CD4-positive, alpha-beta T cell (primary cell): Measurements from ENCODE around the gene HS3ST5. TPM values are rescaled to one million over a fixed set of nuclear protein-coding genes. Genes with fewer than 3 reads are reported as not detected.
"Not testable (repeated sequence)": the region's sequence is repeated elsewhere in the genome, so short reads cannot be mapped to it uniquely, and the experiment has no call there.

Source experiments
- ATAC-seq: fragments of 200-7000 bp; cut with Tn5 transposase; one replicate; pipeline ENCODE4 v1.10.0; 2022; ENCODE audit warnings: mild to moderate bottlenecking; ENCODE audit not compliant: poor library complexity
- CTCF ChIA-PET: fragments of 350-600 bp; sonication (Branson Sonifier 250); formaldehyde crosslinking; loops from one replicate; lab custom pipeline; 2021; ENCODE audit warnings: antibody characterized with exemption, inconsistent platforms; lab: Charles Lee
- POLR2A ChIA-PET: fragments of 350-600 bp; sonication (Branson Sonifier 250); formaldehyde crosslinking; loops from one replicate; lab custom pipeline; 2021; ENCODE audit warnings: antibody characterized with exemption, inconsistent platforms; lab: Charles Lee
- DNase-seq, 14 experiments: peaks; one replicate each; pipeline ENCODE4 v3.0.0-alpha.2; 2013 to 2020; ENCODE audit warnings: mixed read lengths in 2 of 14
- H3K27ac ChIP-seq, 2 donors: one replicate each; pipeline versions ENCODE4 v1.5.1 to v1.7.0; 2013; ENCODE audit warnings: low read length in 2 of 2, low read depth in 1 of 2, mild to moderate bottlenecking in 1 of 2
- H3K27me3 ChIP-seq, 2 experiments: 1 replicate in 1 of 2; 2 replicates in 1 of 2; pipeline versions ENCODE4 v1.6.1 to v1.7.0; 2013; ENCODE audit warnings: low read length in 2 of 2, control low read depth in 1 of 2, mild to moderate bottlenecking in 1 of 2, moderate library complexity in 1 of 2; ENCODE audit not compliant: insufficient read depth in 2 of 2, control insufficient read depth in 1 of 2
- H3K36me3 ChIP-seq: one replicate; pipeline ENCODE4 v1.6.1; 2013; ENCODE audit warnings: low read length, control low read depth; ENCODE audit not compliant: insufficient read depth
- H3K4me1 ChIP-seq: one replicate; pipeline ENCODE4 v1.6.1; 2013; ENCODE audit warnings: low read length, control low read depth; ENCODE audit not compliant: insufficient read depth
- H3K4me3 ChIP-seq: one replicate; pipeline ENCODE4 v1.5.1; 2013; ENCODE audit warnings: mild to moderate bottlenecking, low read length, moderate library complexity
- H3K9me3 ChIP-seq, 2 experiments: 1 replicate in 1 of 2; 2 replicates in 1 of 2; pipeline versions ENCODE4 v1.6.1 to v1.7.0; 2013; ENCODE audit warnings: low read length in 2 of 2, mild to moderate bottlenecking in 2 of 2, control low read depth in 1 of 2, moderate library complexity in 1 of 2; ENCODE audit not compliant: control insufficient read depth in 1 of 2, insufficient read depth in 1 of 2
- H3K27ac Mint-ChIP-seq: one replicate; pipeline ENCODE4 v1.8.0; 2020; ENCODE audit warnings: mixed read lengths
- H3K27me3 Mint-ChIP-seq: one replicate; pipeline ENCODE4 v1.8.0; 2021; ENCODE audit warnings: mixed read lengths
- H3K36me3 Mint-ChIP-seq: one replicate; pipeline ENCODE4 v1.8.0; 2021; ENCODE audit warnings: low read depth, mixed read lengths
- H3K4me1 Mint-ChIP-seq: one replicate; pipeline ENCODE4 v1.8.0; 2021; ENCODE audit warnings: low read depth, mixed read lengths
- H3K4me3 Mint-ChIP-seq: one replicate; pipeline ENCODE4 v1.8.0; 2020; ENCODE audit warnings: mild to moderate bottlenecking, mixed read lengths
- H3K9me3 Mint-ChIP-seq: one replicate; pipeline ENCODE4 v1.8.0; 2020; ENCODE audit warnings: mixed read lengths
- intact Hi-C, 2 experiments: fragments of 100-400 bp; cut with DNase I in 1 of 2; cut with micrococcal nuclease in 1 of 2; formaldehyde crosslinking; loops; one replicate each; pipeline versions ENCODE4 v1.15.1 to v1.9.0; 2023 to 2025; cut with DNase I, micrococcal nuclease
- total RNA-seq, 174 experiments: library from RNA in 2 of 174; stranded (reverse) in 2 of 174; gene quantifications; one replicate each; pipeline ENCODE4 v1.2.3 and lab custom pipeline; 2021 to 2026
- TF ChIP-seq, protein P1 (sequence below): fragments of 200-600 bp; IDR thresholded peaks from one replicate; pipeline ENCODE4 v1.8.0; 2022; ENCODE audit warnings: antibody characterized with exemption, mild to moderate bottlenecking

The HS3ST5 gene
- total RNA-seq, 2 experiments from 2014 or later = not detected

DNA sequence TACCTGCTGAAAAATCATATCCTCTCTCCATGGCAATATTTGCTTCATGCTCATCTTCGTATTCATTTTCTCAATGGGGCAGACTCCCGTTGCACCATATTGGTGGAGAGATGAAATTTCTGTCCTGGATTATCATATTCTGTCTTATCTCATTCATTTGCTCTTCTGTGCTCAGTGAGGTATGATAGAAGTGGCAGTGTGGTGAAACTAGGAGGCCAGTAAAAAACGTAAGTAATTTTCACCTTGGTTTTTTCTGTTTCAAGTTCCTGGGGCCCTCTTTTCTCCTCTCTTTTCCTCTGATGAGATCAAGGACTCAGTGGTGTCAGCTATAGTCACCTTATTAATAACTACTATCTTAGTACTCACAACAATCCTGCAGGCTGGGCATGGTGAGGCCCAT is 189.4 kb downstream of the HS3ST5 start:
- no peak for ATAC-seq
- Mint-ChIP-seq H3K27me3 (no peaks in the 10 kb centered on the region), H3K27ac (no peak overlapping the region), H3K4me1 (no peaks in the 10 kb centered on the region), H3K4me3 (no peak overlapping the region), H3K36me3 (no peaks in the 10 kb centered on the region), H3K9me3 (no peaks in the 10 kb centered on the region)
- H3K27me3 ChIP-seq = no peaks in the 10 kb centered on the region
- no peak overlapping the region for H3K4me3 ChIP-seq
- CTCF ChIA-PET = no interaction called here
- H3K9me3 ChIP-seq = no peaks in the 10 kb centered on the region
- TF ChIP-seq, protein P1, sequence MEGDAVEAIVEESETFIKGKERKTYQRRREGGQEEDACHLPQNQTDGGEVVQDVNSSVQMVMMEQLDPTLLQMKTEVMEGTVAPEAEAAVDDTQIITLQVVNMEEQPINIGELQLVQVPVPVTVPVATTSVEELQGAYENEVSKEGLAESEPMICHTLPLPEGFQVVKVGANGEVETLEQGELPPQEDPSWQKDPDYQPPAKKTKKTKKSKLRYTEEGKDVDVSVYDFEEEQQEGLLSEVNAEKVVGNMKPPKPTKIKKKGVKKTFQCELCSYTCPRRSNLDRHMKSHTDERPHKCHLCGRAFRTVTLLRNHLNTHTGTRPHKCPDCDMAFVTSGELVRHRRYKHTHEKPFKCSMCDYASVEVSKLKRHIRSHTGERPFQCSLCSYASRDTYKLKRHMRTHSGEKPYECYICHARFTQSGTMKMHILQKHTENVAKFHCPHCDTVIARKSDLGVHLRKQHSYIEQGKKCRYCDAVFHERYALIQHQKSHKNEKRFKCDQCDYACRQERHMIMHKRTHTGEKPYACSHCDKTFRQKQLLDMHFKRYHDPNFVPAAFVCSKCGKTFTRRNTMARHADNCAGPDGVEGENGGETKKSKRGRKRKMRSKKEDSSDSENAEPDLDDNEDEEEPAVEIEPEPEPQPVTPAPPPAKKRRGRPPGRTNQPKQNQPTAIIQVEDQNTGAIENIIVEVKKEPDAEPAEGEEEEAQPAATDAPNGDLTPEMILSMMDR = no peak
- POLR2A ChIA-PET = no interaction called here
- no peak for DNase-seq
- H3K36me3 ChIP-seq = no peaks in the 10 kb centered on the region
- intact Hi-C loops = no loop called here
- no peaks in the 10 kb centered on the region for H3K4me1 ChIP-seq
- H3K27ac ChIP-seq = no peak overlapping the region

DNA sequence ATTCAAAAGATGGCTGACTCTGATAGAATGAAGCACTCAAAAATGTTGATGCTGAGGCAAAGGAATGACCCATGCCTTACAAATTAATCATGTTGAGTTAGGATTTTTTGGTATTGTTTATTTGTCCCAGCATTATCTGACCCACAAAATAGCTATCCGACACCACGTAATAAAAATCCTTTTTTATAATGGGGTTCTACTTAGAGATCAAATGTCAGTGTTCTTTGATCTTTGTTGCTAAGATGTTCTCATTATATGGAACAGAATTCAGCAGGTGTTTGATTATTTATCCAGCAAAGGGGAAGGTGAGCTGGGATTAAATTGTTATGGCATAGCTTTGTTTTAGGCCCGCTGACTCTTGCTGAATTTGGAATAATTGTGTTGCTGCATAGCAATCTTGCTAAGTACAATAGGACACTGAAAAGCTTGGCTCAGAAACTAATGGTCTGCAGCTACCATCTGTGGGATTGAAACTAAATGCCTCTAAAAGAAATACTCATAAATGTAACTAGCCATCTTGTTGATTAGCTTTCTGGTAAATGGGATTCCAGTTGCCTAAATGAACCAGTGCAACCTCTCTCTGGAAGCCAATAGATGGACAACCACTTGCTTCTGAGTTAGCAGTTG is 191.6 kb downstream of the HS3ST5 start:
- no peaks in the 10 kb centered on the region for H3K27me3 ChIP-seq
- ATAC-seq (no peak), DNase-seq (no peak)
- no peaks in the 10 kb centered on the region for H3K36me3 Mint-ChIP-seq
- H3K27me3 Mint-ChIP-seq = no peaks in the 10 kb centered on the region
- no peak overlapping the region for H3K27ac ChIP-seq
- no peaks in the 10 kb centered on the region for H3K4me1 Mint-ChIP-seq
- no peaks in the 10 kb centered on the region for H3K4me1 ChIP-seq
- H3K4me3 ChIP-seq = no peak overlapping the region
- H3K9me3 ChIP-seq = no peaks in the 10 kb centered on the region
- no peak overlapping the region for H3K4me3 Mint-ChIP-seq
- POLR2A ChIA-PET = no interaction called here
- intact Hi-C loops = no loop called here
- no peak overlapping the region for H3K27ac Mint-ChIP-seq
- CTCF ChIA-PET = no interaction called here
- H3K9me3 Mint-ChIP-seq = peaks cover 6% of the 10 kb centered on the region
- TF ChIP-seq, protein P1 = no peak
- no peaks in the 10 kb centered on the region for H3K36me3 ChIP-seq

DNA sequence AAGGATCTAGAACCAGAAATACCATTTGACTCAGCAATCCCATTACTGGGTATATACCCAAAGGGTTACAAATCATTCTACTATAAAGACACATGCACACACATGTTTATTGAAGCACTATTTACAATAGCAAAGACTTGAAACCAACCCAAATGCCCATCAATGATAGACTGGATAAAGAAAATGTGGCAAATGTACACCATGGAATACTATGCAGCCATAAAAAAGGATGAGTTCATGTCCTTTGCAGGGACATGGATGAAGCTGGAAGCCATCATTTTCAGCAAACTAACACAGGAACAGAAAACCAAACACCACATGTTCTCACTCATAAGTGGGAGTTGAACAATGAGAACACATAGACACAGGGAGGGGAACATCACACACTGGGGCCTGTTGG is 193.6 kb downstream of the HS3ST5 start:
- ATAC-seq, intact Hi-C loops, H3K36me3 ChIP-seq, H3K4me3 Mint-ChIP-seq, H3K9me3 ChIP-seq, H3K27me3 Mint-ChIP-seq, H3K27me3 ChIP-seq, H3K27ac ChIP-seq, H3K36me3 Mint-ChIP-seq, POLR2A ChIA-PET, H3K4me1 ChIP-seq, H3K9me3 Mint-ChIP-seq, H3K4me1 Mint-ChIP-seq, CTCF ChIA-PET, H3K4me3 ChIP-seq, DNase-seq, H3K27ac Mint-ChIP-seq: not testable (repeated sequence)
